ENCODE measurements around the gene MRLN.

DNA sequence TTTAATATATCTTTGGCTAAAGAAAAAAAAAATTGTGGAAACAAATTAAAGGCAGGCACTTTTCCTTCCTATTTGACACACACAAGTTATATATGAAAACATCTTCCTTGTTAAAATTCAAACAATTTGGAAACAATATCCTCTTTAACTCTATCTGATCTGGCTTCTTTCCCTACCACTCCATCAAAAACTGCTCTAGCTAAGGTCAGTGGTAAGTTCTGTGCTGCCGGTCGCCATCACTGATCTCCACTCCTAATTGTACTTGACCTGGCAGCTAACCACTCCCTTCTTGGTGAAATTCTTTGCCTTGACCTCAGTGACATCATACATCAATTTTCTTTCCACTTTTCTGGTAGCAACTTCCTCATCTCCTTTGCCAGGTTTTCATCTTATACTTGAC is 47.9 kb upstream of the MRLN start:
- TF ChIP-seq, protein P1, sequence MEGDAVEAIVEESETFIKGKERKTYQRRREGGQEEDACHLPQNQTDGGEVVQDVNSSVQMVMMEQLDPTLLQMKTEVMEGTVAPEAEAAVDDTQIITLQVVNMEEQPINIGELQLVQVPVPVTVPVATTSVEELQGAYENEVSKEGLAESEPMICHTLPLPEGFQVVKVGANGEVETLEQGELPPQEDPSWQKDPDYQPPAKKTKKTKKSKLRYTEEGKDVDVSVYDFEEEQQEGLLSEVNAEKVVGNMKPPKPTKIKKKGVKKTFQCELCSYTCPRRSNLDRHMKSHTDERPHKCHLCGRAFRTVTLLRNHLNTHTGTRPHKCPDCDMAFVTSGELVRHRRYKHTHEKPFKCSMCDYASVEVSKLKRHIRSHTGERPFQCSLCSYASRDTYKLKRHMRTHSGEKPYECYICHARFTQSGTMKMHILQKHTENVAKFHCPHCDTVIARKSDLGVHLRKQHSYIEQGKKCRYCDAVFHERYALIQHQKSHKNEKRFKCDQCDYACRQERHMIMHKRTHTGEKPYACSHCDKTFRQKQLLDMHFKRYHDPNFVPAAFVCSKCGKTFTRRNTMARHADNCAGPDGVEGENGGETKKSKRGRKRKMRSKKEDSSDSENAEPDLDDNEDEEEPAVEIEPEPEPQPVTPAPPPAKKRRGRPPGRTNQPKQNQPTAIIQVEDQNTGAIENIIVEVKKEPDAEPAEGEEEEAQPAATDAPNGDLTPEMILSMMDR (IDR thresholded peaks at IDR 0.05; ENCODE audit: low read depth, low read length) = no peak
- TF ChIP-seq EZH2phosphoT487 (IDR thresholded peaks at IDR 0.05; ENCODE audit: low read depth) = no peak

Data from OCI-LY3 (cell line).